H9 (cell line): ENCODE data around the gene MED29. TPM values are rescaled to one million over a fixed set of nuclear protein-coding genes. Genes with fewer than 3 reads are reported as not detected.

Source experiments
- DNase-seq: peaks from one replicate; pipeline ENCODE4 v3.0.0-alpha.2; 2017
- H2AFZ ChIP-seq: one replicate; pipeline ENCODE4 v1.6.1; 2013; ENCODE audit warnings: mild to moderate bottlenecking, low read length, control low read depth, moderate library complexity
- H2AK5ac ChIP-seq: 2 replicates; pipeline ENCODE4 v1.6.1; 2013; ENCODE audit warnings: low read length, control low read depth, mixed read lengths; ENCODE audit not compliant: insufficient read length
- H2BK120ac ChIP-seq: one replicate; pipeline ENCODE4 v1.6.1; 2013; ENCODE audit warnings: low read depth, mild to moderate bottlenecking, low read length, control low read depth, inconsistent platforms; ENCODE audit not compliant: poor library complexity, severe bottlenecking
- H2BK12ac ChIP-seq: 2 replicates; pipeline ENCODE4 v1.6.1; 2013; ENCODE audit warnings: low read length, control low read depth, mixed read lengths, low read depth; ENCODE audit not compliant: insufficient read length
- H2BK15ac ChIP-seq: 2 replicates; pipeline ENCODE4 v1.6.1; 2013; ENCODE audit warnings: low read depth, low read length, control low read depth
- H2BK20ac ChIP-seq: one replicate; pipeline ENCODE4 v1.6.1; 2013; ENCODE audit warnings: low read depth, mild to moderate bottlenecking, low read length, control low read depth, inconsistent platforms; ENCODE audit not compliant: poor library complexity, severe bottlenecking
- H2BK5ac ChIP-seq: 2 replicates; pipeline ENCODE4 v1.6.1; 2013; ENCODE audit warnings: low read length, control low read depth, mixed read lengths; ENCODE audit not compliant: insufficient read length
- H3K14ac ChIP-seq: 2 replicates; pipeline ENCODE4 v1.6.1; 2013; ENCODE audit warnings: low read length, control low read depth; ENCODE audit not compliant: insufficient read depth
- H3K18ac ChIP-seq: 2 replicates; pipeline ENCODE4 v1.6.1; 2013; ENCODE audit warnings: low read depth, mild to moderate bottlenecking, mixed read lengths, low read length, control low read depth; ENCODE audit not compliant: insufficient read length
- H3K23ac ChIP-seq: 2 replicates; pipeline ENCODE4 v1.6.1; 2013; ENCODE audit warnings: low read length, control low read depth, mixed read lengths, low read depth; ENCODE audit not compliant: insufficient read length
- H3K23me2 ChIP-seq: 2 replicates; pipeline ENCODE4 v1.6.1; 2013; ENCODE audit warnings: low read depth, mild to moderate bottlenecking, mixed read lengths, low read length, control low read depth; ENCODE audit not compliant: insufficient read length, poor library complexity, severe bottlenecking
- H3K27ac ChIP-seq: 2 replicates; pipeline ENCODE4 v1.5.1; 2013; ENCODE audit warnings: low read length, control low read depth, mixed read lengths, low read depth; ENCODE audit not compliant: insufficient read length
- H3K27me3 ChIP-seq: 2 replicates; pipeline ENCODE4 v1.6.1; 2013; ENCODE audit warnings: low read length, control low read depth, inconsistent platforms; ENCODE audit not compliant: insufficient read depth
- H3K4ac ChIP-seq: 2 replicates; pipeline ENCODE4 v1.6.1; 2013; ENCODE audit warnings: low read depth, mild to moderate bottlenecking, control low read depth, inconsistent platforms, low read length, moderate library complexity
- H3K4me1 ChIP-seq: 2 replicates; pipeline ENCODE4 v1.6.1; 2013; ENCODE audit warnings: low read length, control low read depth, inconsistent platforms; ENCODE audit not compliant: insufficient read depth
- H3K4me2 ChIP-seq: 2 replicates; pipeline ENCODE4 v1.6.1; 2013; ENCODE audit warnings: low read length, control low read depth, mixed read lengths; ENCODE audit not compliant: insufficient read length, insufficient read depth
- H3K56ac ChIP-seq: 2 replicates; pipeline ENCODE4 v1.6.1; 2013; ENCODE audit warnings: low read depth, mild to moderate bottlenecking, mixed read lengths, low read length, control low read depth; ENCODE audit not compliant: insufficient read length
- H3K79me1 ChIP-seq: 2 replicates; pipeline ENCODE4 v1.6.1; 2013; ENCODE audit warnings: low read depth, mild to moderate bottlenecking, moderate library complexity, low read length, control low read depth, inconsistent platforms; ENCODE audit not compliant: insufficient read depth, poor library complexity, severe bottlenecking
- H3K79me2 ChIP-seq: 2 replicates; pipeline ENCODE4 v1.6.1; 2013; ENCODE audit warnings: low read length, control low read depth, inconsistent platforms; ENCODE audit not compliant: insufficient read depth
- H3K9ac ChIP-seq: 2 replicates; pipeline ENCODE4 v1.6.1; 2013; ENCODE audit warnings: low read length, control low read depth, mixed read lengths; ENCODE audit not compliant: insufficient read length; ENCODE audit errors: extremely low read depth
- H3K9me3 ChIP-seq: one replicate; pipeline ENCODE4 v1.6.1; 2013; ENCODE audit warnings: low read depth, low read length, inconsistent platforms; ENCODE audit not compliant: control insufficient read depth
- H3T11ph ChIP-seq: one replicate; pipeline ENCODE4 v1.6.1; 2013; ENCODE audit warnings: mild to moderate bottlenecking, low read length, control low read depth, inconsistent platforms
- H4K20me1 ChIP-seq: one replicate; pipeline ENCODE4 v1.6.1; 2013; ENCODE audit not compliant: control insufficient read depth, insufficient read length, insufficient read depth
- H4K5ac ChIP-seq: 2 replicates; pipeline ENCODE4 v1.6.1; 2013; ENCODE audit warnings: low read depth, mild to moderate bottlenecking, mixed read lengths, low read length, control low read depth; ENCODE audit not compliant: insufficient read length
- H4K8ac ChIP-seq: replicated peaks from 2 replicates; pipeline ENCODE4 v1.6.1; 2013; ENCODE audit warnings: low read length, control low read depth, mixed read lengths, low read depth; ENCODE audit not compliant: insufficient read length
- H4K91ac ChIP-seq: 2 replicates; pipeline ENCODE4 v1.6.1; 2013; ENCODE audit warnings: low read depth, mild to moderate bottlenecking, moderate library complexity, mixed read lengths, low read length, control low read depth; ENCODE audit not compliant: insufficient read length
- H3K27ac Mint-ChIP-seq, 3 experiments: 2 replicates in 2 of 3; 3 replicates in 1 of 3; pipeline ENCODE4 v1.8.0; 2020 to 2021; ENCODE audit warnings: mixed read lengths in 3 of 3, mild to moderate bottlenecking in 1 of 3, moderate library complexity in 1 of 3
- H3K27me3 Mint-ChIP-seq: 2 replicates; pipeline ENCODE4 v1.8.0; 2021; ENCODE audit warnings: low read depth, mild to moderate bottlenecking, moderate library complexity, mixed read lengths
- H3K36me3 Mint-ChIP-seq, 3 experiments: 2 replicates in 2 of 3; 3 replicates in 1 of 3; pipeline ENCODE4 v1.8.0; 2020 to 2021; ENCODE audit warnings: low read depth in 3 of 3, mixed read lengths in 3 of 3; ENCODE audit not compliant: insufficient read depth in 1 of 3
- H3K4me1 Mint-ChIP-seq, 2 experiments: 2 replicates each; pipeline ENCODE4 v1.8.0; 2020; ENCODE audit warnings: mixed read lengths in 2 of 2
- H3K4me3 Mint-ChIP-seq, 2 experiments: 2 replicates in 1 of 2; 3 replicates in 1 of 2; pipeline ENCODE4 v1.8.0; 2020 to 2021; ENCODE audit warnings: mild to moderate bottlenecking in 2 of 2, mixed read lengths in 2 of 2, moderate library complexity in 1 of 2
- H3K9me3 Mint-ChIP-seq, 2 experiments: 2 replicates in 1 of 2; 3 replicates in 1 of 2; pipeline ENCODE4 v1.8.0; 2020; ENCODE audit warnings: mild to moderate bottlenecking in 2 of 2, mixed read lengths in 2 of 2, moderate library complexity in 1 of 2
- WGBS: extraction: QIAGEN DNeasy Blood & Tissue Kit; methylation state at CpG from one replicate; pipeline ENCODE4 v1.1.7; 2013; ENCODE audit warnings: missing lambda C conversion rate, low lambda C conversion rate, mixed read lengths; ENCODE audit not compliant: insufficient read length; ENCODE audit errors: extremely low coverage; 5-methylcytosine and 5-hydroxymethylcytosine counted together
- total RNA-seq: library from RNA; stranded (reverse); gene quantifications from 2 replicates; pipeline ENCODE4 v1.2.1, GENCODE V29; 2021
- TF ChIP-seq, protein P1 (sequence below): fragments of 200-600 bp; sonication (generic); conservative IDR thresholded peaks from 3 replicates; pipeline ENCODE4 v1.8.0; 2021; ENCODE audit warnings: antibody characterized with exemption, mild to moderate bottlenecking

MED29 gene
- total RNA-seq, 1 experiment from 2014 or later = 48.3 TPM

DNA sequence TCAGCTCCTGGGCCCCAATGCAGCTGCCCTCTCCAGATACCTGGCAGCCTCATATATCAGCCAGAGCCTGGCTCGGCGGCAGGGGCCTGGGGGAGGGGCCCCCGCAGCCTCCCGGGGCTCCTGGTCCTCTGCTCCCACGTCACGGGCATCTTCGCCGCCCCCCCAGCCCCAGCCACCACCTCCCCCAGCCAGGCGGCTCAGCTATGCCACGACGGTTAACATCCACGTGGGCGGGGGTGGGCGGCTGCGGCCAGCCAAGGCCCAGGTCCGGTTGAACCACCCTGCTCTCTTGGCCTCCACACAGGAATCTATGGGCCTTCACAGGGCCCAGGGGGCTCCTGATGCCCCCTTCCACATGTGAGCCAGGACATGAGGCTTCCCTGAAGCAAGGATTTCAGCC is 33.8 kb downstream of the MED29 start:
- no peak overlapping the region for H4K91ac ChIP-seq
- H2AFZ ChIP-seq = no peak overlapping the region
- H3K4me1 ChIP-seq = peaks cover 7% of the 10 kb centered on the region; the same call in 1 of the 2 replicates
- H3K56ac ChIP-seq = no peak overlapping the region
- no peak overlapping the region for H3K4me2 ChIP-seq
- Mint-ChIP-seq H3K9me3 (no peaks in the 10 kb centered on the region), H3K36me3 (peaks cover 23 to 60% (median 51%) of the 10 kb centered on the region in 3 experiments), H3K27me3 (no peaks in the 10 kb centered on the region), H3K4me1 (peaks cover 26 to 31% of the 10 kb centered on the region in 2 experiments), H3K4me3 (no peak overlapping the region), H3K27ac (no peak overlapping the region; a peak in 1 of 7 replicates)
- H4K20me1 ChIP-seq = no peaks in the 10 kb centered on the region
- TF ChIP-seq, protein P1, sequence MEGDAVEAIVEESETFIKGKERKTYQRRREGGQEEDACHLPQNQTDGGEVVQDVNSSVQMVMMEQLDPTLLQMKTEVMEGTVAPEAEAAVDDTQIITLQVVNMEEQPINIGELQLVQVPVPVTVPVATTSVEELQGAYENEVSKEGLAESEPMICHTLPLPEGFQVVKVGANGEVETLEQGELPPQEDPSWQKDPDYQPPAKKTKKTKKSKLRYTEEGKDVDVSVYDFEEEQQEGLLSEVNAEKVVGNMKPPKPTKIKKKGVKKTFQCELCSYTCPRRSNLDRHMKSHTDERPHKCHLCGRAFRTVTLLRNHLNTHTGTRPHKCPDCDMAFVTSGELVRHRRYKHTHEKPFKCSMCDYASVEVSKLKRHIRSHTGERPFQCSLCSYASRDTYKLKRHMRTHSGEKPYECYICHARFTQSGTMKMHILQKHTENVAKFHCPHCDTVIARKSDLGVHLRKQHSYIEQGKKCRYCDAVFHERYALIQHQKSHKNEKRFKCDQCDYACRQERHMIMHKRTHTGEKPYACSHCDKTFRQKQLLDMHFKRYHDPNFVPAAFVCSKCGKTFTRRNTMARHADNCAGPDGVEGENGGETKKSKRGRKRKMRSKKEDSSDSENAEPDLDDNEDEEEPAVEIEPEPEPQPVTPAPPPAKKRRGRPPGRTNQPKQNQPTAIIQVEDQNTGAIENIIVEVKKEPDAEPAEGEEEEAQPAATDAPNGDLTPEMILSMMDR = no peak
- H3K79me2 ChIP-seq = no peaks in the 10 kb centered on the region
- H2BK120ac ChIP-seq = no peak overlapping the region
- no peak overlapping the region for H3K9ac ChIP-seq
- no peak for DNase-seq
- no peak overlapping the region for H4K8ac ChIP-seq
- no peaks in the 10 kb centered on the region for H3K79me1 ChIP-seq
- no peak overlapping the region for H2BK15ac ChIP-seq
- no peak overlapping the region for H2BK5ac ChIP-seq
- no CpG with 5 or more reads among the region's 16 CpGs for WGBS
- H3K23me2 ChIP-seq = no peaks in the 10 kb centered on the region
- H3K27ac ChIP-seq = no peak overlapping the region
- no peak overlapping the region for H3K18ac ChIP-seq
- H3K14ac ChIP-seq = no peak overlapping the region
- H2AK5ac ChIP-seq = no peak overlapping the region
- H2BK20ac ChIP-seq = no peak overlapping the region
- H3K9me3 ChIP-seq = no peaks in the 10 kb centered on the region
- no peak overlapping the region for H4K5ac ChIP-seq
- no peak overlapping the region for H3K4ac ChIP-seq
- no peaks in the 10 kb centered on the region for H3K27me3 ChIP-seq
- no peak overlapping the region for H3K23ac ChIP-seq
- no peak overlapping the region for H2BK12ac ChIP-seq
- no peak overlapping the region for H3T11ph ChIP-seq
